PFSK-1 (cell line): ENCODE measurements around the gene RDH5.
A peak's percentile ranks its signal among the peaks of the same experiment; 100 is the strongest.

Experiments
- FOXP2 ChIP-seq: optimal IDR thresholded peaks from 2 replicates; pipeline ENCODE3; 2011; ENCODE audit warnings: borderline replicate concordance, control low read depth, inconsistent platforms; ENCODE audit not compliant: insufficient read depth; ENCODE audit errors: extremely low read length, extremely low read depth
- POLR2AphosphoS5 ChIP-seq: IDR thresholded peaks from 2 replicates; pipeline ENCODE4 v1.6.1; 2012; ENCODE audit warnings: low read depth, mild to moderate bottlenecking, control low read depth, low read length, moderate library complexity
- REST ChIP-seq, 2 experiments: IDR thresholded peaks; 2 replicates each; pipeline versions ENCODE4 v1.6.1 to v1.8.0; 2011 to 2012; ENCODE audit warnings: low read depth in 2 of 2, low read length in 2 of 2, control low read depth in 1 of 2, inconsistent platforms in 1 of 2, mild to moderate bottlenecking in 1 of 2, moderate library complexity in 1 of 2; ENCODE audit not compliant: insufficient read depth in 1 of 2
- SIN3A ChIP-seq: IDR thresholded peaks from 2 replicates; pipeline ENCODE4 v1.6.1; 2012; ENCODE audit warnings: mild to moderate bottlenecking, low read length, moderate library complexity, borderline replicate concordance; ENCODE audit not compliant: insufficient read depth
- TAF1 ChIP-seq: IDR thresholded peaks from 2 replicates; pipeline ENCODE4 v1.6.1; 2012; ENCODE audit warnings: low read length, control low read depth, borderline replicate concordance; ENCODE audit not compliant: insufficient read depth

The RDH5 gene

GRCh38 chr12:55727643-55728185, 7.5 kb downstream of the RDH5 start:
- TF ChIP-seq TAF1 (peak; percentile 21; the same call in 1 of the 2 replicates), SIN3A (no peak)

- TF ChIP-seq TAF1 (no peak), SIN3A (0 out of 2 replicates have a peak, but pooled peaks have one; percentile 5)
Measured at GRCh38 chr12:55728186-55728938, 8.2 kb downstream of the RDH5 start.

- TF ChIP-seq TAF1 (no peak), SIN3A (peak; percentile 86; the same call in 1 of the 2 replicates), POLR2AphosphoS5 (peak; percentile 62)
Measured at GRCh38 chr12:55728939-55729818, 9.0 kb downstream of the RDH5 start, which contains the start of gene CD63. CD63 (minus strand) TSS chr12:55729009; CDS start chr12:55728341, 668 bp downstream.

GRCh38 chr12:55729819-55730818, 9.9 kb downstream of the RDH5 start:
- TF ChIP-seq REST (IDR thresholded peaks at IDR 0.05; ENCODE audit: insufficient read depth in 1 of 2, low read depth in 2 of 2, low read length in 2 of 2): no peak

GRCh38 chr12:55732288-55732687, 12.1 kb downstream of the RDH5 start:
- TF ChIP-seq FOXP2 (no peak), SIN3A (no peak), POLR2AphosphoS5 (no peak), REST (IDR thresholded peaks at IDR 0.05; ENCODE audit: insufficient read depth in 1 of 2, low read depth in 2 of 2, low read length in 2 of 2) (no peak), TAF1 (no peak)

- TF ChIP-seq REST (IDR thresholded peaks at IDR 0.05; ENCODE audit: insufficient read depth in 1 of 2, low read depth in 2 of 2, low read length in 2 of 2): no peak
- TF ChIP-seq TAF1: no peak
- TF ChIP-seq POLR2AphosphoS5: no peak
- TF ChIP-seq SIN3A: no peak
- TF ChIP-seq FOXP2: no peak
Measured at GRCh38 chr12:55733021-55733555, 12.9 kb downstream of the RDH5 start.
